HG03457 (cell line): Measurements from ENCODE around the gene LRCH1.

ENCODE experiments used
- ATAC-seq: cut with Tn5 transposase; IDR thresholded peaks from one replicate; pipeline ENCODE4 v1.9.1; 2021; ENCODE audit warnings: moderate number of reproducible peaks; ENCODE audit not compliant: unreplicated experiment

Gene LRCH1

DNA sequence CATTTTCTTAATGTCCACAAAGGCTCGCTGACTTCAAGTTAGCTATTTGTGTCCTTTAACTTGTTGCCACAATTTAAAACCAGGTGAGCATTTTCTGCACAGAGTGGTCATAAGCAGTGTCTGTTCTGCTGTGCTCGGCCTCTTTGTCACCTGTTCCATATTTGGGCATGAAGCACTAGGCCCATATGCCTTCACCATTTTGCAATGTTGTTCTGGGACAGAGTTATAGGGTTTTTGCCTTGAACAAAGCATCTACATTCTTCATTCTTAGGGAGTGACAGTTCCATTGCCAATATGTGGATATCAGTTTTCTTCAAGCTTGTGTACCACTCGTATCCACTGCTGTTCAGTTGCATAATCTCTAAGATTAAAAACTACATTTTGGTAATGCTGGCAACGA is 56.1 kb downstream of the LRCH1 start:
- no peak for ATAC-seq

DNA sequence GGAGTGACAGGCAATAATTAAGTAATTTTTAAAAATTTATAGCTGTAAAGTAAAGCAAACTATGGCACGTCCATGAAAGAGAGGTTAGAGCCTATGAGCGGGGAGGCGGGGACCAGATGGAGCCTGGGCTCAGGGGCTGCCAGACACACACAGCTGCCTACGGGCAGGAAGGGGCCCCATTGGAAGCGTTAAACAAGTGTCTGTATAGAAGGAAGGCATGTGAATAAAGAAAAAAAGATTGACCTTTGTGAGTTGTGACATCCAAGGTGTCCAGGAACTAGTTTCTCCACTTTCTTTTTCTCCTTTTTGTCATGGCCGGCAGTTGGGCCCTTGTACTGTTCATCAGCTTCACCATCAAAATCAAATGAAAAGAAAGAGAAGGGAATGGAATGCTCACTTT is 56.8 kb downstream of the LRCH1 start:
- ATAC-seq = no peak

DNA sequence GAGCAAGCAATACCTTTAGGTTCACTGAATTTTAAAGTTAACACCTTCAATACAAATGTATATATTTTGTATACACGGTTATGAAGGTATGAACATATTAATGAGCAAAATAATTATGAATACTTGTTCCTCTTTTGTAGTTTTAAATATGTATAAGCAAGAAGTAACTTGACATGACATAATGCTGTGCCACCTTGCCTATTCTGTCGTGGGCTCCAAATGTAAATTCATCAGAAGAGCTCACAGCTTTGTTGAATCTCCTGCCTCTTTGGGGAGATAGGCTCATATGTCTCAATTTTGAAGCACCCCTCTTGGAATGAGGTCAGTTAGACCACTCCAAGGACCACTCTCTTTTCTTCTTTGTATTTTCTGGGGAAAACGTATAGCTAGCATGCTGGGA is 59.3 kb downstream of the LRCH1 start:
- ATAC-seq = no peak

DNA sequence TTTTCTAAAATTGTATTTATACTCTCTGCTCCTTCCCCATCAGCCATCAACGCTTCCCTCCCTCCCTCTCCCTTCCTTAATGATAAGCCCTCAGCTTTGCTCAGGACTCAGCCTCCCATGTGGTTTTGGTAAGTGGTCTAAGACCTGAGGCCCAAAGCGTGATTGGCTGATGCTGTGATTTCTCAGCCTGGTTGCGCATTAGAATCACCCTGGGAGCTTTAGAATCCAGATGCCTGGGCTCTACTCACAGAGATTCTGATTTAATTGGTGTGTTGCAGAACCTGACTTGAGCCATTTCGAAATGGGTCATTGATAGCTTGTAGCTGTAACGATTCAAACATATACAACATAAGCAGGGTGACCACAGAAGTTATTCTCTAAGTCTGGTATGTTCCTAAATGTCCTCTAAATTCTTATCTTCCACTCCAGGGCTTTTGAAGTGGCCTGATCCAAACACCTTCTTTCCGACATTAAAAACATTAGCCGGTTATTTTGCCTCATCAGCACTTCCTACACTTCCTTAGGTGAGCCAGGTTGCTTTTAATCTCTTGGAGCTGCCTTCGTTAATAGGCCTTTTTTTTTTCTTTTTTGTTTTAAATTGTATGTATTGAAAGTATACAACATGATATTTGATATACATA is 60.6 kb downstream of the LRCH1 start:
- no peak for ATAC-seq

DNA sequence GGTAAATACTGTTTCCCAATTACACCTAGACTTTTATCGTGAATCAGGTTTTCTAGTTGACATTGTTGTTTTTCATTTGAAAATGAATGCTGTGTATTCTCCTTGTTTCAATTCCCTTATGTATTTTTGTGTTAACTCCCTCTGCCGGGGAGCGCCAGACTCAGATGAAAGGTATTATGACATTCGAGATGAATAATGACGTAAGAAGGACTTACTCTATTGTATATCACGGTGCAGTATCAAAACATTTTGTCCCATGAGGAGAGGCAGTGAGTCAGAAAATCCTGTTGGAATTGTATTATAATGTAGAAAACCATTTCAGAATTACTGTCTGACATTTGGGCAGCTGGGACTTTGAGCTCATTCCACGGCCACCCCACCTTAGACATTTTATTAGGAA is 61.6 kb downstream of the LRCH1 start:
- no peak for ATAC-seq

DNA sequence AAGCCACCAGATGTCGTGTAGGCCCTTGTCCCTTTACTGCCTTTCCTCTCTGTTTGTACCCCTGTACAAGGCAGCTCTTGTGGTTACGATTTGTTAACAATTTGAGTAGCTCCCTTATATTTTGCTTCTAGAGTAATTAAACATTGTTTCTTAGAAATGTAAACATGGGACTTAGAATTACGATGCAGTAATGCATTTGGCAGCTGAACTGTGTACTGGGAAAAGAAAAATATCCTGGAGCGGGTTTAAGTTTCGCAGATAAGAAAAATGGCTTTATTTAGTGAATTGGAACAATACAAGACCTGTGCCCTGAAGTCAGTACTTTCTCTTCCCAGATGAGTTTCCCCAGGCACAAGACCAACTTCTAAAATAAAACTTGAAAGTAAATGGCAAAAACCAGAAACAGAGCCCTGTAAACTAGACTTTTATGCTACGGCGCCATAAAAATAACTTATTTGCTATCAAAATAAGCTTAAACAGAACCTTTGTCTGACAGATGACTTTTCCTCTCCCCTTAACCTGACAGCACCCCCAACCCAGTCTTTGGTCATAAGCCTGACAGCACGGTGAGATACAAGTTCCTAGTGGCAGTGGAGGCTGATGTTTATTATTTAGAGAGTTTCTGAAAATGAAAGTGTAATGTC is 63.0 kb downstream of the LRCH1 start:
- no peak for ATAC-seq

DNA sequence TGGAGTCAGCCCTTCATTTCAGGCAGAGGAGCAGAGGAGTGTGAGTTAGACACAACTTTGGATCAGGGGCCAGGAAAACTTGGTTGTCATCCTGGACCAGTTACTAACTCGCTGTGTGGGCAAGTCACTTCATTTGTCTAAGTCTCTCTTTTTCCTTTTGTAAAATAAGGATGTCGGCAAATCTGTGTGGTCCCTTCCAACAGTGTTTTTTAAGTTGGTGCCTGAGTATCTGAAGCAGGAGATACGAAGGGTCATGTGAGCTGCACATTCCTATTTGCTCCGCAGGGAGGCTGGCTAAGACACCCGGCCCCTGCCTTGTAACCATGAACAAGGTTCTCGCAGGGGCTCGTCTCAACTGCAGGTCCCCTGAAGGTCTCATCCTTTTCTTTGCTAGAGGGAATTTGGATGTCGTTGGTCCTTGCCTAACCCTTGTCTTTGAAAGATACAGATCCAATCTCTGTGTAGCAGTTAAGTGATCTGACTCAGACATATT is 64.3 kb downstream of the LRCH1 start:
- no peak for ATAC-seq

DNA sequence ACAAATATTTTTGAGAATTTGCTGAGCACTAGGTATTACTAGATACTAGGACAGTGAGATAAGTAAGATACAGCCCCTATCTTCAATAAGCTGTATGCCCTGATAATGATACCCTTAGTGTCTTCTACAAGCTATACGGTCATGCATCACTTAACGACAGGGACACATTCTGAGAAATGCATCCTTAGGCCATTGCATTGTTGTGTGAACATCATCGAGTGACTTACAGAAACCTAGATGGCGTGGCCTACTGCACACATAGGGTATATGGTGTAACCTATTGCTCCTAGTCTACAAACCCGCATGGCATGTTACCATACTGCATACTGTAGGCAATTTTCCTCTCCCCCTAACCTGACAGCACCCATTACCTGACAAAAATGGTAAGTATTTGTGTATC is 64.9 kb downstream of the LRCH1 start:
- no peak for ATAC-seq

DNA sequence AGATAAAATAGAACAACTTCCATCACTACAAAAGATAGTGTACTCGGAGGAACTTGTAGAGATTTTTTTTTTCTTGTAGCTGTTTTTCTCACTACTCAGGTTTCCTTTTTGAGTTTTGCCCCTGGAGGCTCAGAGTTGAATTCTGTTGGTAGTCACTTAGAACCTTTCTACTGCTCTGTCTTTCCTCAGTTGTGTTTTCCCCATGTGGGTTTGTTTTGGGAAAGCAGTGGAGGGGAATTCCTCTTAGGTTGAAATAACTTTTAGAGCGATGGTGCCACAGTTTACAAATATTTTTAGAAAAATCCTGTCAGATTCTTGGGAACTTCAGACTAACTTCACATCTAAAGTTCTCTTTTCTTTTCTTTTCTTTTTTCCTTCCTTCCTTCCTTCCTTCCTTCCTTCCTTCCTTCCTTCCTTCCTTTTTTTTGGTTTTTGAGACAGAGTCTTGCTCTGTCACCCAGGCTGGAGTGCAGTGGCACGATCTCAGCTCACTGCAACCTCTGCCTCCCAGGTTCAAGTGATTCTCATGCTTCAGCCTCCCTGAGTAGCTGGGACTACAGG is 65.8 kb downstream of the LRCH1 start:
- ATAC-seq = no peak

DNA sequence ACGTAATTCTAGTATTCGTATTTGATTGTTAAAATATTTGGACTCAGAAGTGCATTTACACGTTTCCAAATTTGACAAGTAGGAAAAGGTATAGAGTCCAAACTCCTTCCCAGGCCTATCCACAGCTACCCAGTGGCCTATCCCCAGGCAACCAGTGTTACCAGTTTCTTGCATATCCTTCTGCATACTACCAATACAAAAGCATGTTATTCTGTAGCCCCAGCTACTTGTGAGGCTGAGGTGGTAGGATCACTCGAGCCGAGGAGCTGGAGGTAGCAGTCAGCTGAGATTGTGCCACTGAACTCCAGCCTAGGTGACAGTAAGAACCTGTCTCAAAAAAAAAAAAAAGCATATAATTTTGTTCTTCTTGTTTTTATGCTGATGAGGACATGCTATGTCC is 67.1 kb downstream of the LRCH1 start:
- no peak for ATAC-seq

DNA sequence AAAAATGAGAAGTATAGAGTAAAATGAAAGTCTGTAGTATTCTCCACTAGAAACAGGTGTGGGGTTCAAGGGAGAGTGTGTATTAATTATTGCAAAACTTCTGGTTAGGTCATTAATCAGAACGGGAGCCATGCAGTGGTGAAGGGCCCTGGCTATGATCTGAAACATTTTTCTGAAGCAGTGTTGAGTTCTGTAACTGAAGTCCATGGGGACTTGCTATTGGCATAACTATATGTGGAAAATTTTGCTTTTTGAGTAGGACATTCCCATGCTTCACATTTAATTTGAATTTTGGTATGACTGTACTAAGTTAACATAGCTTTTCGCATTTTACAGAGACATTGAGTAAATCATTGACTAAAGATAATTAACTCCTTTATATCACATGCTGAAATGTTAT is 67.5 kb downstream of the LRCH1 start:
- ATAC-seq = no peak

DNA sequence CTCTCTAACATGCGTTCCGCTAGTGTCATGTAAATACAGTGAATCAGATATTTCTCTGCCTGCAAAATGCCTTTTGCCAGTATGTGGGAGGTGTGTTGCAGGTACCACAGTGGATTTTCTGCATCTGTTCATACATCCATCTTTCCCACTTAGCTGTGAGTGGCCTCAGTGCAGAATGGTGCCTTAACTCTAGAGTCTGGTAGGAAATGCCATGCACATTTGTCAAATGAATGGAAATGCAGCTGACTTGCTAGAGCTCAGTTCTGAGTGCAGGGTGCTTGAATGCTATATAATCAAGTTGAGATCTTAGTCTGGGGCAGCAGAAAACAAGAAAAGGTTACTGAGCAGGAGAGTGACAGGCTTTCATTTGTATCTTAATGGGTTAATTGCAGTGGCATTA is 68.2 kb downstream of the LRCH1 start:
- no peak for ATAC-seq

DNA sequence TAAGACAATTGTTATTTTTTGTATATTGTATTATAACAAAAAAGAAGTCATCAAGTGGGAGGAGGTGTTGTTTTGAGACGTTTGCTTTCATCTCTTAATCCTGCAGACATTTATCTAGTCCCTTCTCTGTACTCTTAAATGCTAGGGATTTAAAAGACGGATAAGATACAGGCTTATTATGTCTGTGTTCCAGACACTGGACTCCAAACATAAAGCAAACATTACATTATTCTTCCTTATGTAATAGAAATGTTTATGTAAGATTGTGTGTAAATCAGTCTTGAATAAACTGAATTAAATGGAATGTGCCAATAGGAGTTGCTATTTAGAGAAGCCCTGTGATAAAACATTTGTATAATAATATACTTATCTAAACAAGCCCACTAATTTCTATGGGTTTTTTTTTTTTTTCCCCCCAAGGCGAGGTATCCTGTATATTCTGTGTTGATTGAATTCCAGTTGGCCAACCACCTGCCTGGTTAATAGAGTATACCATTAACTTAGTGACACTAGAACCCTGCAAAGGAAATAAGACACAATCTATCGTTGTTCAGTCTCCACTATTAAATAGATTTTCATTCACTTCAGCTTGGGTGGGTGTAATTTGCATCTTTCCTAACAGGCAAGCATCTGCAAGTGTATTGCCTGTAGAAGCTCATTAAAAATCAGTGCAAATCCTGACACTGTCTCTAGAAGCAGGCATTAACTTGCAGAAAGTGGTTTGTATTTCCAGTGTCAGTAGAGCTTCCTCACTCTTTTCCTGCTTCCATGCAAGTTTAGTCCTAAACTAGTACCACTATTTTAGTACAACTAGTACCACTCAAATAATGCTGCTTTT is 69.0 kb downstream of the LRCH1 start:
- no peak for ATAC-seq

DNA sequence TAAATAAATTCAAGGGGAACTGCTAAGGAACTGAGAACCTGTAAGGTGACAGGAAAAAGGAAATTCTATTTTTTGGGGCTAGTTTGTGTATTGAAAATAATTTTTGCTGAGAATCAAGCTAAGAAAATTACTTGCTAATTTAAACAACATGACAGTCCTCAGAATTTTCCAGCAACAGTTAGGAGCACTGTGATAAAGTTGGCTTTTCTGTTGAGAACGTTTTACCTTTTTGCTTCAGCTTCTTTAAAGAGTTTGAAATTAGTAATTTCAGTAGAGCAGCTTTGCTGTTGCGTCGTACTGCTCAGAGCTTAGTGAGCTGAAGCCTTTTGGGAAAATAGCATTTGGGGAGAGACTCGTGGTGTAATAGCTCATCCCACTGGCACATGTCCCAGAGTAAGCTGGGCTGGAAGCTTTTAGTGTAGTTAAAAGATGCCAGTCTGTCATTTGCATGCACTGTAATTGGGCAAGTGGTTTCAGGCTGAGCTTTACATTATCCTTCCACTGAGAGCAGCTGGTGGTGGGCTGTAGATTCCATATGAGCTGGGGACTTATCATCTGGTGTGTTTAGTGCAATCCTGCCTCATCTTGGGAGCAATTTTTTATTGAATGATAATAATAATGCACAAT is 69.8 kb downstream of the LRCH1 start:
- no peak for ATAC-seq

DNA sequence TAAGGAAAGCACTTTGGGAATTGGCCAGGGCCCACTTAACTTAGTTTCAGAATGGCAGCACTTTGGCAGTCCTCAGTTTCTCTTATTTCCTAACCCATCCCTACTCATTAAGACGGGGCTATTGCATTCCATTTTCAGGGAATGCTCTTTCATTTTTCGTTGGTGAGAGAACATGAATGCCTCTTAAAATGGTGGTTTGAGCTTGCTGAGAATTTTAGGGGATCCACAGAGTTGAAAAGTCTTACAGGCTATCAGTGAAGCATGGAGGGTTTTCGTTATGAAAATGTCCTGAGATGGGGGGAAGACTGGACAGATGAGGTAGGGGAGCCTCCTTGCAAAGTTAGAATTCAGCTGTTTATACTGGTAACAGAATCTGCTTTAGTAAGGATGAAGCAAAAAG is 71.4 kb downstream of the LRCH1 start:
- peak; percentile 35 for ATAC-seq

DNA sequence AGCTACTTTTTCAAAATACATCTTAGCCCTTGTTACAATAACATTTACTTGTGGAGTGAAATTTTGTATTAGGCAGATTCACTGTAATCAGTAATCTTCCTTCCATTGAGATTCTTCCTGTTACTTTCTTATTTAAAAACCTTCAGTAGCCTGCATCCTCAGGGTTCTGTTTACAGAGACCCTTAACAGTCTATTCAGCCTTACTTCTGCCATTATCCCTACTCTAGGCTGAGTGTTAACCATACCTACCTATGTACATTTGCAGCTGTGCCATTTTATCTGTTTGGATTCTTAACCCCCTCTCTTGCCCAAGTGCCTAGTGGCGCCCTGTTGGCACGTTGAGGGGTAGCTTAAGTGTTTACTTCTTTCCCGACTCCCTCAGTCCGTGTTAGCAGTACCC is 71.9 kb downstream of the LRCH1 start:
- ATAC-seq = no peak

DNA sequence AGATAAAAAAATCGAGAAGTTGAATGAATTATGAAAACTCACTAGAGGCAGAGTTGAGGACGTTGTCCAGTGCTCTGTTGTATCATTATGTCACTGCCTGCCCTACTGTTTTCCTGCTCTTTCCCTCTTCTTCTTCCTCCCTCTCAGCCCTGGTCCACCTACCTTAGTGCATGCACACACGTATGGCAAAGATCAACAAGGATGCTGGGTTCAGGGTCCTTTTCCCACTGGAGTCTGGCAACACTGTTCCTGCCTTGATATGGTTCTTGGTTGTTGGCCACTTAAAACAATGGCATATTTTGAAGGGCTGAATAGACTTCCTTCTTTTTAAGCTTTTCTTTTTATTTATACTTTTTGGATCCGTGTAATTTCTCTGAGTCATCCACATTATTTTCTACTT is 74.5 kb downstream of the LRCH1 start:
- no peak for ATAC-seq

DNA sequence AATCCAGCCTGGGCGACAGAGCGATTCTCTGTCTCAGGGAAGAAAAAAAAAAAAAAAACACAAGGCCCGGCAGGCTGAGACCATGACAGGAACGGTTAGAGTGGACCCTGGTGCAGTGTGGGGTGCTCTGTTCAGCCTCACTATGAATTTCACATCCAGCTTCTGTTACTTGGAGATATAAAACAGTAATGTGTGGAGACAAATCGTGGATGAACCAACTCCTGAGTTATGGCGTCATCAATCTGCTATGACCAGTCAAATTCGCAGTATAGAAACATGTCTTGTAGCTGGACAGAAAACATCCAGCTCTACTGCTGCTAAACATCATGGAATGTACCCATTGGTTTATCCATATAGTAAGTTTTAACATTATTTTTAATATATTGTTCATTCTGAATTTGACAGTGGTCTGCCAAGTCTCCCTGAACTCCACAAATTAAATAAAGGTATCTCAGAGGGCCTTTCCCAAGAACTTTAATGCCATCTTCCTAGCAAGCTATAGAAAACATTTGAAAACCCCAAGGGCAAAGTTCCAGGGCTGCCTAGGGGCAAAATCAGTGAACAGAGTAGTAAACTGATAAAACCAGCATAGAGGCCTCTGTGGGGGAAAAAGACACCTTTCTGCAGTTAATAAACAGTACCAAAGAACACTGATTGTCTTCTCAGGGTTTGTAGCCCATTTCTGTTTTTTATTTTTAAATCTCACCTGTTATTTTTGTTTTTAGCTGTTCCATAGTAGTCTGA is 75.8 kb downstream of the LRCH1 start:
- ATAC-seq = no peak

DNA sequence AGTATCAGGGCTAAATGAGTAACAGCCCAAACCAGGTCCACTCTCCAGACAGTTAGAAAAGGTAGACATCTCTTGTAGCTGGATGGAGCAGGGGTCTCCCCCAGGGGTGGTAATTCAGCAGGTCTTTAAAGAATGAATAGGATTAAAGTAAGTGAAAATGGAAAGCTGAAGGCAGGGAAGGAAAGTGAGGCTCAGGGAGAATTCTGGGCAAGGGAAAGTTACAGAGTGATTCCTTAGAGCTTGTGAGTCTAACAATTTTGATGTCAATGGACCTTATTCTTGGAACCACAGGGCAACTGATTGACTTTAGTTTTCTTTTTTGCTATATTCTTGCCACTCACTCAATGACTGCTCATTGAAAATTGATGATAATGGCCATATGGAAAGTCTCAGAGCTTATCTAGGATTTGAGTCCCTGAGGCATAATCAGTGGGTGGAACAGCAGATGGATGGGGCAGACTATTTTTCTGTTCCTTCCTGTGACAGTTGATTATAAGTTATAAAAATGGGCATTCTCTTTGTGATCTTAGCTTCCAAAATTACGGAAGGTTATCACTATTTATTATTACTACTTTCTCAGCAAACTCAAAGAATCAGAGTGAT is 76.9 kb downstream of the LRCH1 start:
- no peak for ATAC-seq
